GM18511 (cell line): ENCODE measurements around the gene MAT2A.
"Not testable (repeated sequence)": the region's sequence is repeated elsewhere in the genome, so short reads cannot be mapped to it uniquely, and the experiment has no call there.

Source experiments
- ATAC-seq: cut with Tn5 transposase; IDR thresholded peaks from one replicate; pipeline ENCODE4 v1.9.1; 2021; ENCODE audit warnings: mild to moderate bottlenecking, moderate library complexity; ENCODE audit not compliant: unreplicated experiment

The MAT2A gene

GRCh38 chr2:85523903-85524335 is 15.0 kb upstream of the MAT2A start:
- no peak for ATAC-seq

GRCh38 chr2:85524336-85524908 is 14.5 kb upstream of the MAT2A start:
- no peak for ATAC-seq

- no peak for ATAC-seq
Measured at GRCh38 chr2:85525029-85525428, 13.9 kb upstream of the MAT2A start.

GRCh38 chr2:85525567-85525966 is 13.4 kb upstream of the MAT2A start:
- ATAC-seq: no peak

GRCh38 chr2:85527787-85528186 is 11.2 kb upstream of the MAT2A start:
- no peak for ATAC-seq

GRCh38 chr2:85528355-85528754 is 10.6 kb upstream of the MAT2A start:
- ATAC-seq: no peak

- no peak for ATAC-seq
Measured at GRCh38 chr2:85529809-85530208, 9.2 kb upstream of the MAT2A start.

GRCh38 chr2:85531589-85531988 is 7.4 kb upstream of the MAT2A start:
- no peak for ATAC-seq

- no peak for ATAC-seq
Measured at GRCh38 chr2:85534099-85534498, 4.9 kb upstream of the MAT2A start.

GRCh38 chr2:85534881-85535280 is 4.1 kb upstream of the MAT2A start:
- ATAC-seq: no peak

- ATAC-seq: no peak
Measured at GRCh38 chr2:85536479-85536878, 2.5 kb upstream of the MAT2A start.

- no peak for ATAC-seq
Measured at GRCh38 chr2:85537600-85538506, 1.1 kb upstream of the MAT2A start.

GRCh38 chr2:85539361-85540132 is 579 bp downstream of the MAT2A start:
- peak; percentile 41 for ATAC-seq

GRCh38 chr2:85540133-85540648 is 1.2 kb downstream of the MAT2A start:
- no peak for ATAC-seq

GRCh38 chr2:85541262-85541661 is 2.3 kb downstream of the MAT2A start:
- ATAC-seq: no peak

GRCh38 chr2:85541753-85542457 is 2.9 kb downstream of the MAT2A start:
- no peak for ATAC-seq

GRCh38 chr2:85542777-85543176 is 3.8 kb downstream of the MAT2A start:
- ATAC-seq: no peak

- ATAC-seq: not testable (repeated sequence)
Measured at GRCh38 chr2:85544254-85544691, 5.3 kb downstream of the MAT2A start.

GRCh38 chr2:85544915-85545779 is 6.2 kb downstream of the MAT2A start:
- ATAC-seq: not testable (repeated sequence)

- no peak for ATAC-seq
Measured at GRCh38 chr2:85545780-85546240, 6.8 kb downstream of the MAT2A start.
